Measurements from ENCODE around the gene SLC1A2. TPM values are rescaled to one million over a fixed set of nuclear protein-coding genes. Genes with fewer than 3 reads are reported as not detected.

The SLC1A2 gene
- not detected in 2 replicates for total RNA-seq

- no peak for DNase-seq
Measured at GRCh38 chr11:35419184-35419829, at the start of gene SLC1A2. TSS of gene SLC1A2 (minus strand) at chr11:35419558. CDS start at chr11:35418966, 592 bp downstream.

GRCh38 chr11:35466058-35466457 is 46.7 kb upstream of the SLC1A2 start:
- DNase-seq: no peak

DNA sequence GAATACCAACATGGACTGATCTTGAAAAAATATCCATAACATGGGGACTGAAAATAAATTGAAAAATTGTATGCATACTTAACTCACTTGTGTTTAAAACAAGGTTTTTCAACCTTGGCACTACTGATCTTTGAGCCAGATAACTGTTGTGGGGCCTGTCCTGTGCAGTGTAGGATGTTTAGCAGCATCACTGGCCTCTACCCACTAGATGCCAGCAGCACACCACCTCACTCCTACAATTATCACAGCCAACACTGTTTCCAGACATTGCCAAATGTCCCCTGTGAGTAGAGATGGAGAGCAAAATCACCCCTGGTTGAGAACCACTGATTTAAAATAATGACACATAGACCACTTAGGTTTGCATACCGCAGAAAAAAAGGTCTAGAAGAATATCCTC is 45.0 kb upstream of the SLC1A2 start:
- no peak for DNase-seq

DNA sequence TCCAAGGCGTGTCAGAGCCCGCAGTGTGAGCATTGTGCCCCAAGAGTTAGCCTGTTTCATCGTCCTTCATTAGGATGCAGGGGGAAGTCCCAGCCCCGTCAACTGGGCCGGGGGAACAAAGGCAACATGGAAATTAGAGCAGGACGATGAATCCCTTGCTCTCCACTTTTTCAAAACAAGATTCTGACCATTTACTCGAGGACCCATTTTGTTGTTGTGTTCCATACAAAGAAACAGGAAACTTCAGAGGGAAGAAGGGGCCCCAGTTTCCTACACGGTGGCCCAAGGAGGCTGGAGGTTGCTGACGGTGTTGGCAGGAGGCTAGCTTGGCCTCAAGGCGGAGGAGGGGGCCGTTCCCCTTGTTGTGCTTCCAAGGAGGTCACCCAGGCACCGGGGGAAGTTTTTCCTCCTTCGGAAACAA is 44.0 kb upstream of the SLC1A2 start:
- no peak for DNase-seq

GRCh38 chr11:35461917-35462538 is 42.7 kb upstream of the SLC1A2 start:
- DNase-seq: no peak

DNA sequence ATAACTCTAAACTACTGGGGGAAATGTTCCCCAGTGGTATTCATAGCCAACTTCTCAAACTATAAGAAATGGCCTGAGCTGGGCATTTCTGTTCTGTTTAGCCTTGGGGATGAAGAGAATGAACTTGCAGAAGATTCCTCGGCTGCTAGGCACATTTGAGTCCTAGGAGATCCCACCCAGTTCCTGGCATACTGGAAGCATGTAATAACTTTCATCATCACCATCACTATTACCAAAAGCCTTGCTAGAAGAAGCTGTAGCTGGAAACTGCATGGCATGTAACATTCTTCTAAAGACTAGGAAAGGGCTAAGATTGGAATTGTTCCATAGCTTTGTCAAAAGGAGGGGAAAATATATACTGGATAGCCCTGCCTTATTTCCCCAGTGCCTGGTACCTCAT is 40.1 kb upstream of the SLC1A2 start:
- DNase-seq: no peak

- no peak for DNase-seq
Measured at GRCh38 chr11:35458846-35459245, 39.5 kb upstream of the SLC1A2 start.

GRCh38 chr11:35454362-35454761 is 35.0 kb upstream of the SLC1A2 start:
- no peak for DNase-seq

- DNase-seq: no peak
Measured at GRCh38 chr11:35436581-35437250, 17.4 kb upstream of the SLC1A2 start.

GRCh38 chr11:35433588-35433987 is 14.2 kb upstream of the SLC1A2 start:
- no peak for DNase-seq

GRCh38 chr11:35432464-35432863 is 13.1 kb upstream of the SLC1A2 start:
- no peak for DNase-seq

- DNase-seq: no peak
Measured at GRCh38 chr11:35427071-35427470, 7.7 kb upstream of the SLC1A2 start.

GRCh38 chr11:35426351-35426750 is 7.0 kb upstream of the SLC1A2 start:
- no peak for DNase-seq

DNA sequence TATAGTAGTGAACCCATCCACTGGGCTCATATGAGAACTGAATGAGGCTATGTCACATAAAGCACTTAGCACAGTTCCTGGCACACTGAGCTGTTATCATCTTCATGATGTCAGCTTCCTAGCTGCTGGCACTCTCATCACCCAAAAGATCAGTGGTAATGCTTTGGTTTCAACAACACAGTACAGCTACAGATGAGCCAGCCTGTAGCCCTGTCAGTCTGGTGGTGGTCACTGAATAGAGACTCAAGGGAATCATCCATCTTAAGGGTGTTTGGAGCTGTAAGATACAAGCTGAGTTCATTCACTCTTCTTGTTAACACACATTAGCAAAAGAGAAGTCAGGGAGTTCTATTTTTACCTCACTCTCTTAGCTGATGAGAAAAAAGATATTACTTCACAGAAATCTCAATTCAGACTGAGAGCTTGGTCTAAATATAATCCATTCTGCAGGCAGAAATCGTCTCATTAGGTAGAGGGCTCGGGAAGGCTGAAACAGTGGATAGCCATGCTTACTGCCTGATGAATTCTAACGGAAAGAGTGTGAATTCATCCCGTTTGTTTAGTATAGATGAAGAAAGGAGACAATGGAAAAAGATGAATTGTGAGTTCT is 6.3 kb upstream of the SLC1A2 start:
- DNase-seq: no peak

DNA sequence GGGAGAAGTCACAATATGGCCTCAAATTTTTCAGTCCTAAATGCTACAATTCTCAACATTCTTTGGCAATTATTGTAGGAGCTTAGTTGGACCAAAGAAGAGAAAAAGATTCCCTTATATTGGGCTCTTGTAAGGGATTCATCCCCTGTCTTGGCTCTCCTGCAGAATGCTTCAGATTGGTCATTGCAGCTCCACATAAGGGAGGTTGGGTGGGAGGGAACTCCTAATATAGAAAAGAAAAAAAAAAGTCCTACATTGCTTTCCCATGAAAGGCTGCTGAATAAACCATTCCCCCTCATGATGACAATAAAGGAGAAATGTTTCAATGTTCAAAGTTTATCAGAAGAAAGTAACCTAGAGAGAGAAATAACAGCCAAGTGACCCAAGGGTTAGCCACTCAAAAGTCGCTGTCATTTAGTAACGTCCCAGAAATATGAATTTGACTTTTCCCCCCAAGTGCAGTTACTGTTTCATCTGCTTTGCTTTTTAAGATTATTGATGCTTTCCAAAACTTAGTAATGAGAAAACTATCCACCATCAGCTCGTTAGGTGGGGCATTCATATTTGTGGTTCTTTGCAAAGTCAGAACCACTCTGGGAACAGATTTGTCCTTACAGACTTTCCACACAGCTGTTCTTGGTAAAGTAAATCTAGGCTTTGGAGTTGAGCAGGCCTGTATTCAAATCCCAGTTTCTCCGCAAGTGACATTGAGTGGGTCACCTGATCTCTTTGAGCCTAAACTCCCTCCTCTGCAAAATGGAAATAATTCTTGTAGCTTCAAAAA is 5.0 kb upstream of the SLC1A2 start:
- no peak for DNase-seq

DNA sequence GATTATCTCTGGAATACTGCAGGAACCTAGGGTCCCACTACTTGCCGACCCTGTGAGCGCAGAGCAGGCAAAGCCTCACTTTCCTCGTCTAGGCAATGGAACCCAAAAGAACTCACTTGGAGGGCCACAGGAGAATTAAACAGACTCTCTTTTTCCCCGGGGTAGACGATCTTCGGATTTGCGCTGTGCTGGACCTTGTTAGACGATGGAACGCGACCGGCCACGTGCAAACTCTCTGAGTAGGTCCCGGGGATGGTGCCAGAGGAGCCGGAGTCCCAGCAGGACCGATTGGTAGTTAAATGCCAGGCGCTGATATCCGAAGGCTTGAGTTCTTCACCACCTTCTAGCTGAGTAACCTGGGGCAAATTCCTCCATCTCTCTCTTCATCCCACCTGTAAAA is 1.0 kb upstream of the SLC1A2 start:
- DNase-seq: no peak

- no peak for DNase-seq
Measured at GRCh38 chr11:35419830-35420333, 524 bp upstream of the SLC1A2 start.

GRCh38 chr11:35418282-35419183 is 825 bp downstream of the SLC1A2 start:
- DNase-seq: no peak

- no peak for DNase-seq
Measured at GRCh38 chr11:35415487-35415886, 3.9 kb downstream of the SLC1A2 start.

DNA sequence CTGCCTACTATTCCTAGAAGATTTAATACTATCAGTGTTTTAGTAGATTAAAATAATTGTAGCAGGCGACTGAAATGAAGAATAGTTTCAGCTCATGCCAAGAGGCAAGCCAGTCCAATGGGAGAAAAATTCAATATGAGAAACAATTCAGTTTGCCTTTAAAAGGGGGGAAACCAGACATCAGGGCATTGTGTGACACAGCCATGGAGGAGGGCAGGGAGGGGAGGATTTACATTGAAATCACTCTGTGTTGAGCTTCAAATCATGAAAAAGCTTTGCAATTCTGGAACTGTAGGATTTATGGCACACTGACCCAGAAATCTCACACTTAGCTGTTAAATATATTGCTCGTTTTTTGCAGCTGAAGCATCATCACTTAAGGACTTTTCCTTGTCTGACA is 4.6 kb downstream of the SLC1A2 start:
- DNase-seq: no peak

- DNase-seq: no peak
Measured at GRCh38 chr11:35414311-35414710, 5.0 kb downstream of the SLC1A2 start.

DNA sequence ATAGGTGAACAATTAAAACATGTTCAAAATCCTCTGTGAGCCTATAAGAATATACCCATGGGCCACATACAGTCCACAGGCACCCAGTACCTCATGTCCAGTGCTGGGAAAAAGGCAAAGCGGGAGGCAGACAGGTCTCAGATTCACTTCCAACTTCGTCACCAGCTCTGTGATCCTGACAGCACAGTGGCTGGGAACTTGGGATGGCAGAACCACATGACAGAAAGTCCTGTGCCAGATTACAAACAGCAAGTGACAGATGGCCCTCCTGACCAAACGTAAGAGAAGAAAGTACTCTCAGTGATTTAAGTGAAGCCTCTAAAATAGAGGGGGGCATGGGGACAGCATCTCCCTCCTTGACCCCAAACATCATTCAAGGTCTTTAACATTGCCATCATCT is 5.8 kb downstream of the SLC1A2 start:
- no peak for DNase-seq
